GM23338 (cell line): Measurements from ENCODE around the gene C3orf70.

ENCODE experiments used
- CREB1 ChIP-seq: fragments of 250-450 bp; sonication (Bioruptor Pico); IDR thresholded peaks from 2 replicates; pipeline ENCODE4 v1.5.0; 2020; ENCODE audit warnings: low read depth, mild to moderate bottlenecking, moderate library complexity
- EZH2 ChIP-seq: fragments of 200-600 bp; sonication (generic); IDR thresholded peaks from one replicate; pipeline ENCODE4 v1.8.0; 2017; ENCODE audit warnings: antibody characterized with exemption, mild to moderate bottlenecking, low read depth; ENCODE audit not compliant: unreplicated experiment
- EZH2phosphoT487 ChIP-seq: fragments of 200-600 bp; sonication (generic); IDR thresholded peaks from one replicate; pipeline ENCODE4 v1.8.1; 2018; ENCODE audit warnings: antibody characterized with exemption; ENCODE audit not compliant: unreplicated experiment
- JUNB ChIP-seq: IDR thresholded peaks from one replicate; pipeline ENCODE4 v1.6.1; 2016; ENCODE audit warnings: antibody characterized with exemption; ENCODE audit not compliant: unreplicated experiment
- POLR2AphosphoS5 ChIP-seq: IDR thresholded peaks from 2 replicates; pipeline ENCODE4 v1.6.1; 2016; ENCODE audit warnings: antibody characterized with exemption, low read depth
- TF ChIP-seq, protein P1 (sequence below), 2 experiments: fragments of 200-600 bp in 1 of 2; sonication (generic) in 1 of 2; conservative IDR thresholded peaks; 2 replicates each; pipeline versions ENCODE4 v1.5.1 to v1.6.1; 2016 to 2017; ENCODE audit warnings: antibody characterized with exemption in 2 of 2, low read depth in 2 of 2, mild to moderate bottlenecking in 2 of 2, moderate library complexity in 1 of 2
- TF ChIP-seq, protein P2 (sequence below): IDR thresholded peaks from one replicate; pipeline ENCODE4 v1.6.1; 2018; ENCODE audit warnings: antibody characterized with exemption; ENCODE audit not compliant: unreplicated experiment

DNA sequence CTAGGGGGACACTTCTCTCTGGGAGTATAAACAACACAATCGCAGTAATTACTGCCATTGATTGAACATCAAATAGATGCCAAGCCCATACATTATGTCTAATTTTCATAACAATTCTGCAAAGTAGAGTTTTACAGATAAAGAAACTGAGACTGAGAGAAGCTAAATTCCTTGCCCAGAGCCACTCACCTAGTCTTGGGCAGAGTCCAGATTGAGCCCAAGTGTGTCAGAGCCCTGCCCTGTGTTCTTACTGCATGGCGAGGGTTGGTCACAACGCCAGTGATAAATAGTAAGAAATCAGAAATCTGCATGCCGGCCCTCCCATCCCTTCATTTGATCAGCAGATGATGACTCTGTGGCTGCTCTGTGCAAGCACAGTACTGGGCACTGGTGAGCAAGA, 106.3 kb downstream of the C3orf70 start:
- TF ChIP-seq, protein P1, sequence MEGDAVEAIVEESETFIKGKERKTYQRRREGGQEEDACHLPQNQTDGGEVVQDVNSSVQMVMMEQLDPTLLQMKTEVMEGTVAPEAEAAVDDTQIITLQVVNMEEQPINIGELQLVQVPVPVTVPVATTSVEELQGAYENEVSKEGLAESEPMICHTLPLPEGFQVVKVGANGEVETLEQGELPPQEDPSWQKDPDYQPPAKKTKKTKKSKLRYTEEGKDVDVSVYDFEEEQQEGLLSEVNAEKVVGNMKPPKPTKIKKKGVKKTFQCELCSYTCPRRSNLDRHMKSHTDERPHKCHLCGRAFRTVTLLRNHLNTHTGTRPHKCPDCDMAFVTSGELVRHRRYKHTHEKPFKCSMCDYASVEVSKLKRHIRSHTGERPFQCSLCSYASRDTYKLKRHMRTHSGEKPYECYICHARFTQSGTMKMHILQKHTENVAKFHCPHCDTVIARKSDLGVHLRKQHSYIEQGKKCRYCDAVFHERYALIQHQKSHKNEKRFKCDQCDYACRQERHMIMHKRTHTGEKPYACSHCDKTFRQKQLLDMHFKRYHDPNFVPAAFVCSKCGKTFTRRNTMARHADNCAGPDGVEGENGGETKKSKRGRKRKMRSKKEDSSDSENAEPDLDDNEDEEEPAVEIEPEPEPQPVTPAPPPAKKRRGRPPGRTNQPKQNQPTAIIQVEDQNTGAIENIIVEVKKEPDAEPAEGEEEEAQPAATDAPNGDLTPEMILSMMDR (conservative IDR thresholded peaks at IDR 0.05; ENCODE audit: low read depth in 2 of 2) = no peak
- TF ChIP-seq EZH2 (no peak), CREB1 (no peak), EZH2phosphoT487 (no peak), POLR2AphosphoS5 (no peak), JUNB (no peak)
- TF ChIP-seq, protein P2, sequence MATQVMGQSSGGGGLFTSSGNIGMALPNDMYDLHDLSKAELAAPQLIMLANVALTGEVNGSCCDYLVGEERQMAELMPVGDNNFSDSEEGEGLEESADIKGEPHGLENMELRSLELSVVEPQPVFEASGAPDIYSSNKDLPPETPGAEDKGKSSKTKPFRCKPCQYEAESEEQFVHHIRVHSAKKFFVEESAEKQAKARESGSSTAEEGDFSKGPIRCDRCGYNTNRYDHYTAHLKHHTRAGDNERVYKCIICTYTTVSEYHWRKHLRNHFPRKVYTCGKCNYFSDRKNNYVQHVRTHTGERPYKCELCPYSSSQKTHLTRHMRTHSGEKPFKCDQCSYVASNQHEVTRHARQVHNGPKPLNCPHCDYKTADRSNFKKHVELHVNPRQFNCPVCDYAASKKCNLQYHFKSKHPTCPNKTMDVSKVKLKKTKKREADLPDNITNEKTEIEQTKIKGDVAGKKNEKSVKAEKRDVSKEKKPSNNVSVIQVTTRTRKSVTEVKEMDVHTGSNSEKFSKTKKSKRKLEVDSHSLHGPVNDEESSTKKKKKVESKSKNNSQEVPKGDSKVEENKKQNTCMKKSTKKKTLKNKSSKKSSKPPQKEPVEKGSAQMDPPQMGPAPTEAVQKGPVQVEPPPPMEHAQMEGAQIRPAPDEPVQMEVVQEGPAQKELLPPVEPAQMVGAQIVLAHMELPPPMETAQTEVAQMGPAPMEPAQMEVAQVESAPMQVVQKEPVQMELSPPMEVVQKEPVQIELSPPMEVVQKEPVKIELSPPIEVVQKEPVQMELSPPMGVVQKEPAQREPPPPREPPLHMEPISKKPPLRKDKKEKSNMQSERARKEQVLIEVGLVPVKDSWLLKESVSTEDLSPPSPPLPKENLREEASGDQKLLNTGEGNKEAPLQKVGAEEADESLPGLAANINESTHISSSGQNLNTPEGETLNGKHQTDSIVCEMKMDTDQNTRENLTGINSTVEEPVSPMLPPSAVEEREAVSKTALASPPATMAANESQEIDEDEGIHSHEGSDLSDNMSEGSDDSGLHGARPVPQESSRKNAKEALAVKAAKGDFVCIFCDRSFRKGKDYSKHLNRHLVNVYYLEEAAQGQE = no peak
